GM11168 (cell line): Measurements from ENCODE around the gene ADAM8.
"Not testable (repeated sequence)": the region's sequence is repeated elsewhere in the genome, so short reads cannot be mapped to it uniquely, and the experiment has no call there.

Experiments
- in situ Hi-C: fragments of 300-500 bp; cut with MboI; formaldehyde crosslinking; loops from one replicate; pipeline ENCODE4 v1.12.0; 2022; ENCODE audit warnings: low sequenced_read_pairs; ENCODE audit not compliant: unreplicated experiment

The ADAM8 gene

DNA sequence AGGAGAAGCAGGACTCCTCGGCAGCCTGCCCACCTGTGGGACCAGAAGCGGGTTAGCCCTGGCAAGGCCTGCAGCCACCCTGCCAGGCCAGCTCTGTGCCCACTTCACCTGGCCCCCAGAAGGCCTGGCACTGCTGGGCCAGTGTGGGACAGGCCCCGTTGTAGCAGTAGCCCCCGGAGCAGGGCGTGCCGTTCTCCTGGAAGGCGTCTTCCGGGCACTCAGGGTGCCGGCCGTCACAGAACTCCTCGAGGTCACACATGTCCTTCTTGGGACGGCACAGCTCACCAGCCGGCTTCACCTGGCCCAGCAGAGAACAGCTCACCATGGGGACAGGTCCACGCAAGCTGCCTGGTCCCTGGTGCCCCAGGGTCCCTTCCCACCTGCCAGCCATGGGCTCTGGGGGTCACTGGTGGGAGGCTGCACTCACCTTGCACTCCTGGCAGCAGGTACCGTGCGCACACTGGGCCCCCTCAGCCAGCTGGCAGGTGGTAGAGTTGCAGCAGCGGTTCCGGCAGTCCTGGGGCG, 5.8 kb downstream of the ADAM8 start:
- in situ Hi-C loops = no loop called here

- in situ Hi-C loops = no loop called here
Measured at GRCh38 chr10:133270204-133270603, 6.5 kb downstream of the ADAM8 start.

- in situ Hi-C loops = no loop called here
Measured at GRCh38 chr10:133269367-133269766, 7.3 kb downstream of the ADAM8 start.

DNA sequence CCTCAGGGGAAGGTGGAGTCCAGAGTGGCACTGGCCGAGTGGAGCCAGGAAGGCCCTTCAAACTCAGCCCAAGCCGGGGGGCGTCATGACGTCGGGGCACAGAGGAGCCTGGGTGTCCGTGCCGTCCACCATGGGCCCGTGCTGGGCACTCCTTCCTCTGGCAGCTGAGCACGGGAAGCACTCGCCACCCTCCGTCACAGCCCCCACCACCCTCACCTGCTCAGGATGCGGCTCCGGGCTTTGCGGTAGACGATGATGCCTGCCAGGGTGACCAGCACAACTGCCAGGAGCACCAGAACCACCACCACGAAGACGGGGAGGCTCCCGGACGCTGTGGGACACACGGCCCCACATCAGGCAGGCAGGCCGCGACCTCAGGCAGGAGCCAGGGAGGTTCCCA, 8.1 kb downstream of the ADAM8 start:
- in situ Hi-C loops = no loop called here

DNA sequence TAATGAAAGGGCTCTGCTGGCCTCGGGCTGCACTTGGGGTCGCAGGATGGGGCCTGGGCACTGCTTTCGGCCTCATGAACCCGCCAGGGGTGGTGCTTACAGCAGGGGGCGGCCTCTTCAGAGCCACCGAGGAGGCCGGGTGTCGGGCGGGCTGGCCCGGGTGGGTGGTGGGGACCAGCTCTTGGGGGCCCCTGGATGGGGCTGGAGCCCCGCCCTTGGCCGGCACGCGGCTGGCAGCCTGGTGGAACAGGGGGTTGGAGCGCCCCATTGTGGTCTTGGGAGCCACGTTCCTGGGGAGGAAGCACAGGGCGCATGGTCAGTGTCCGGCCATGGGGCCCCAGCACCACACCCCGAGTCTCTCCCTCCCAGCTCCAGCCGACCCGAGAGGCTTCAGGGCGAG, 8.8 kb downstream of the ADAM8 start:
- in situ Hi-C loops = no loop called here

DNA sequence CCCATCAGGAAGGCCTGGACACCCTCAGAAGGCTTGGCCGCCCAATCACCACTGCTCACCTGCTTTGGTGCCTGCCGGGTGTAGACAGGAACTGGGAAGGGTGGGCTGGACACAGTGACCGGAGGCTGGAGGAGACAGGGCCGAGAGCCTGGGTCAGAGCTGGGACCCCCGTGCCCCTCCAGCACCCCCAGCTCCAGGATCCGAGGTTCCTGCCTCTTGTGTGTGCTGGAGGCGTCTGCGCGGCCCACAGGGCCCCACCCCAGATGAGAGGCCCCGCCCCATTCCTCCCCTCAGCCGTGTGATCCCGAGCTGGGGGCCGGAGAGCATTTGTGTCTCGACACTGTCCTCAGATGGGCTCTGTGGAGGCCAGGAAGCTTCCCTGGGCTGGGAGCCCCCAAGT, 9.4 kb downstream of the ADAM8 start:
- in situ Hi-C loops = no loop called here

DNA sequence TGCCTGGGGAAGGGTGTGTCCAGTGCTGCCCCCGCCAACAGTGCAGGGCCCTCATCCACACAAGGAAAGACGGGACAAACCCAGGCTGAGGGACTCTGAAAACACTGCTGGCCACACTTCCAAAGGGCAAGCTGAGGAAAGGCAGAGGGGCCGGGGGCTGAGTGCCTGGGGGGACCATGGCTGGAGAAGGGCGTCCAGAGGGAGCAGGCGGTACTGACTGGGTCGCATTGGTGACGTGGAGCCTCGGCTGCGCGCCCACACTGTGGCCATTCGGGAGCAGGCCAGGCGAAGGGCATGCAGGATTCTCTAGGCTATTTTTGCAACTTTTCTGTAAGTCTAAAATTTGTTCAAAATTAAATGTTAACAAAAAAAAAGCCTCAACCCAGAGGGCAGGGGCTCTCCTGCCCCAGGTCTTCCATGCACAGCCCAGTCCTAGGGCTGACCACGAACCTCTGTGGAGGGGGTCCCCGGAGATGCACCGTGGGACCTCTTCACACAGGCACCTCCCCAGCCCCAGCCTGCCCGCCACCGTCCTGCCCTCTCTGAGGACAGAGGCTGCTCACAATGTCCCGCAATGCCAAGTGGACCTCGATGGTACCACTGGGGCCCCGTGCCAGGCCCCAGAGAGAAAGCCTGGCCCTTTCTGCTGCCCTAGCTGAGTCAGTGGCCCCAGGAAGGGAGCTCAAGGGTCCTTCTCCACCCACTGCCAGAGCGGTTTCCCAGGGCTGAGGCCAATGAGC, 10.4 kb downstream of the ADAM8 start:
- in situ Hi-C loops = no loop called here

DNA sequence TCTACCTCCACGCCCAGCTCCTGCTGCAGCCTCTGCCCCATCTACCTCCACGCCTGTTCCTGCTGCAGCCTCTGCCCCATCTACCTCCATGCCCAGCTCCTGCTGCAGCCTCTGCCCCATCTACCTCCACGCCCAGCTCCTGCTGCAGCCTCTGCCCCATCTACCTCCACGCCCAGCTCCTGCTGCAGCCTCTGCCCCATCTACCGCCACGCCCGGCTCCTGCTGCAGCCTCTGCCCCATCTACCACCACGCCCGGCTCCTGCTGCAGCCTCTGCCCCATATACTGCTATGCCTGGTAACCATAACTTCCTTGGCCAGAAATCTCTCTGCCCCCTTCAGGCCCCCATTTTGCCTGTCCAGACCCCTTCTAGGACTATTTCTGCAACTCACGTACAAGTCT, 11.6 kb downstream of the ADAM8 start:
- in situ Hi-C loops = not testable (repeated sequence)

- in situ Hi-C loops = no loop called here
Measured at GRCh38 chr10:133264461-133264860, 12.2 kb downstream of the ADAM8 start.

DNA sequence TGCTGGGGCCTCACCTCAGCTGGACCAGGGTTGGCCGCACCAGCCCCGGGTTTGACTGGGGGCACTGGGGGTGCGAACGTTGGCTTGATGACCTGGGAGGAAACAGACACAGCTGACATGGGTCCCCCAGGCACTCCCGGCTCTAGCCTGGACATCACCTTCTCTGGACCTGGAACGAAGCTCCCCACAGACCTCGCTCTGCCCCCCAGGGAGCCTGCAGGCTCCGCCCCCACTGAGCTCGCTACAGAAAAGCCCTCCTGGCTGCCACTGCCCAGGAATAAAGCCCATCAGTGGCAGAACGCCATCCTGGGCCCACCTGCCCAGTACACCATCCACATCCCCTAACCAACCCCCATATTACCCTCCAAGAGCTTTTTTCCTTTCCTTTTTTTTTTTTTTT, 13.0 kb downstream of the ADAM8 start:
- in situ Hi-C loops = no loop called here

DNA sequence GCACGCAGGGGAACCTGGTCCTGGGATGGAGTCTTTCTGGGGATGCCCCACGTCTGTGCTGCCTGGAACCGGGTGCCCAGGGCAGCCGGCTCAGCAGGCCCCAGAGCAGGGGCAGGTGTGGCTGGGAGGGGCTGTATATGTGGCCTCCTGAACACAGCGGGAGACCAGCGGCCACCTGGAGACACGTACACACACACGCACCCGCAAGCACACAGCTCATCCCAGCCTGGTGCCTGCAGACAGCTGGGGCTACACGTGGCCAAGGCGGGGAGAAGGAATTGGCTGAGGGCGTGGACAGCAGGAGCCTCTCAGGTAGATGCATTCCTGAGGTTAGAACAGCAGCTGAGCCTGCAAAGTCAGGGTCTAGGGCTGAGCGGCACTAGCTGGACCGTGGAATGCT, 14.0 kb downstream of the ADAM8 start:
- in situ Hi-C loops = no loop called here

GRCh38 chr10:133261726-133262325, 14.8 kb downstream of the ADAM8 start:
- in situ Hi-C loops = no loop called here

- in situ Hi-C loops = no loop called here
Measured at GRCh38 chr10:133260895-133261725, 15.6 kb downstream of the ADAM8 start.

DNA sequence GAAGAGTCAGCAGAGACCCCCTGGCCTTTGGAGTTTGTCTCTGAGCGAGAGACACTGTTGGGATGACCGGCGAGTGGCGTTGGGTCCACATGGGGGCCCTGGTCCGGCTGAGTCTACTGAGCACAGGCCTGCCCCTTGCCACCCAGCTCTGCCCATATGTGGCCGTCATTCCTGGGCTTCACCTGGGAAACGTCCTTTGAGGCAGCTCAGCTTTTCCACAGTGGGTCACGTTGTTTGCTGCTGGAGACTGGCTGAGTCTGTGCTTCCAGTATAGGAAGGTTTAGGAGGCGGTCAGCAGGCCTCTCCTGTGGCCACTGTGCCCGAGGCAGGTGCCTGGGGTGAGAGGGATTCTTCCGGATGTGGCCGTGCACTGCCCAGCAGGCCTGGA, 17.1 kb downstream of the ADAM8 start:
- in situ Hi-C loops = no loop called here

- in situ Hi-C loops = no loop called here
Measured at GRCh38 chr10:133258818-133259601, 17.7 kb downstream of the ADAM8 start.

- in situ Hi-C loops = no loop called here
Measured at GRCh38 chr10:133258066-133258817, 18.4 kb downstream of the ADAM8 start.

GRCh38 chr10:133257489-133258065, 19.1 kb downstream of the ADAM8 start:
- in situ Hi-C loops = no loop called here

GRCh38 chr10:133255323-133255722, 21.3 kb downstream of the ADAM8 start:
- in situ Hi-C loops = no loop called here

DNA sequence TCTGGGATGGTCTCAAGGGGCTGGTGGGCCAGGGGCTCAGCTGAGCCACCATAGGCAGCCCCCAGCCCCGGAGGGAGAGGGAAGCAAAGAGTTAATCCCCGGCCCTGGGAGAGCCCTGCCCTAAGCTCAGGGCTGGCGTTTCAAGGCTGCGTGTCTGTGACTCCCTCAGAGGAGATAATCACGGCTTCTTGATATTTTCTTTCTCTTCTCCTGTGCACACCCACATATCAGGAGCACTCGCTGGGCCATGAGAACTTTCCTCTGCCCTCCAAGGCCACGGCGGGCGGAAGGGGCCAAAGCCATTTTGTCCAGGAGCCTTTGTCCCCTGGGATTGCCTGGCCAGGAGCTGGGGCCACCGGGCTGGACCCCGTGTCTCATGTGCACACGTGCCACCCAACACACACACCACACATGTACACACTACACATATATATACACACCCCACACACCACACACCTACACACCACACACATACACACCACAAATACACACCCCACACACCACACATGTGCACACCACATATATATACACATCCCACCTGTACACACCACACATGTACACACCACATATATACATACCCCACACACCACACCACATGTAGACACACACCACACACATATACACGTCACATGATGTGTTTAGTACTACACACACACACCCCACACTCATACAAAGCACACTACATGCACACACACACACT, 22.1 kb downstream of the ADAM8 start:
- in situ Hi-C loops = no loop called here
